Mucosa of descending colon (tissue), 3 donors: Measurements from ENCODE around the gene CACNB4. TPM values are rescaled to one million over a fixed set of nuclear protein-coding genes. Genes with fewer than 3 reads are reported as not detected.
"Not testable (repeated sequence)": the region's sequence is repeated elsewhere in the genome, so short reads cannot be mapped to it uniquely, and the experiment has no call there.

Experiments
- ATAC-seq: fragments of 200-7000 bp; cut with Tn5 transposase; one replicate; pipeline ENCODE4 v1.9.1; 2020; ENCODE audit warnings: mild to moderate bottlenecking, moderate library complexity
- DNase-seq, 3 donors: peaks; one replicate each; pipeline ENCODE4 v3.0.0-alpha.2; 2020
- H3K36me3 ChIP-seq: fragments of 200-600 bp; one replicate; pipeline ENCODE4 v1.8.0; 2021; ENCODE audit warnings: low read depth, mild to moderate bottlenecking
- H3K4me1 ChIP-seq: fragments of 200-600 bp; one replicate; pipeline ENCODE4 v1.8.0; 2021; ENCODE audit warnings: low read depth, mild to moderate bottlenecking
- H3K4me3 ChIP-seq: fragments of 200-600 bp; one replicate; pipeline ENCODE4 v1.8.0; 2021; ENCODE audit warnings: mild to moderate bottlenecking
- H3K9me3 ChIP-seq: fragments of 200-600 bp; one replicate; pipeline ENCODE4 v1.8.0; 2021; ENCODE audit warnings: mild to moderate bottlenecking
- intact Hi-C, 2 donors: fragments of 100-400 bp; cut with DNase I in 1 of 2; cut with micrococcal nuclease in 1 of 2; formaldehyde crosslinking; loops; one replicate each; pipeline versions ENCODE4 v1.11.0 to v1.11.1; 2022; cut with DNase I, micrococcal nuclease
- total RNA-seq, 3 donors: library from RNA; stranded (reverse); fragmentation: NEBNext Ultra II Directional in 2 of 3; extraction: Animal tissue kit (Norgen Biotek cat#: 25700) in 2 of 3; gene quantifications; one replicate each; pipeline versions ENCODE4 v1.2.1 to v1.2.4, GENCODE V29; 2021 to 2023
- TF ChIP-seq, protein P1 (sequence below): fragments of 200-600 bp; IDR thresholded peaks from one replicate; pipeline ENCODE4 v1.8.0; 2022; ENCODE audit warnings: antibody characterized with exemption, mild to moderate bottlenecking
- donor health status: DM: no; HTN: no; CAD: no; lungs with moderate emphysema.
- donor health status: DM: no; HTN: no; CAD: no.
- donor health status: DM: no; HTN: yes; CAD: no.

The CACNB4 gene
- total RNA-seq, 3 donors from 2014 or later, result 1.0 to 1.8 (median 1.4) TPM

DNA sequence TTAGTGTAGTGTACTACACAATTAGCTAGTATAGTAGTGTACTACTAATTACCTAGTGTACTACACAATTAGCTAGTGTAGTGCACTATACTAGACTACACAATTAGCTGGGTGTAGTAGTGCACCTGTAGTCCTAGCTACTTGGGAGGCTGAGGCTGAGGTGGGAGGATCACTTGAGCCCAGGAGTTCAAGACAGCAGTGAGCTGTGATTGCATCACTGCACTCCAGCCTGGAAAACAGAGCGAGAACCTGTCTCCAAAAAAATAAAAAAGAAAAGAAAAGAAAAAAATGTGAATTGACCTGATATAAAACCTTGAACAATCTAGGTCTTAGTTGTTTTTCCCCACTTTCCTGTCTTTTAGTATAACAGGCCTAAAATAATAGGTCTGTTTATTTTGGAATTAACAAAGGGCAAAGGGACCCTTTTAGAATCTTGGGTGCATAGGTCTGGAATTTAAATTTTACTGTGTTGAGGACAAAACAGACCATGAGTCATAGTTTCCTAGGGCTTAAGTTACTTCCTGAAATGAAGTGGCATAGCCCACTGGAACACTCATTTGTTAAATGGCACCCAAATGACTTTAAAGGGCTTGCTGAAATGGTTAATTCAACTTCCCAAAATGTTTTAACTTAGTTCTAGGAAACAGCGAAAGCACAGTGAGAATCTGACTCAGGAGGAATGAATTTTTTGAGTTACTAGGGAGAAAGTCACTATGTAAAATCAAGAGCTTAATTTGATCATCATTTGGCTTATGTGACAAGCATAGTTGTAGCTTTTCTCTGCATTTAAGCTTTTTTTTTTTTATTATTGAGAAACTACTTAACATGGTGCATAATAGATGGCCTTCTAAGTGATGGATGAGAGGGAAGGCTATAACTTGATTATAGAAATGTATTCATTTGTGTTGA is 219.9 kb downstream of the CACNB4 start:
- Histone ChIP-seq H3K4me3 (no peak overlapping the region), H3K9me3 (no peaks in the 10 kb centered on the region), H3K4me1 (no peaks in the 10 kb centered on the region), H3K36me3 (no peaks in the 10 kb centered on the region)
- intact Hi-C loops, result no loop called here
- TF ChIP-seq, protein P1, sequence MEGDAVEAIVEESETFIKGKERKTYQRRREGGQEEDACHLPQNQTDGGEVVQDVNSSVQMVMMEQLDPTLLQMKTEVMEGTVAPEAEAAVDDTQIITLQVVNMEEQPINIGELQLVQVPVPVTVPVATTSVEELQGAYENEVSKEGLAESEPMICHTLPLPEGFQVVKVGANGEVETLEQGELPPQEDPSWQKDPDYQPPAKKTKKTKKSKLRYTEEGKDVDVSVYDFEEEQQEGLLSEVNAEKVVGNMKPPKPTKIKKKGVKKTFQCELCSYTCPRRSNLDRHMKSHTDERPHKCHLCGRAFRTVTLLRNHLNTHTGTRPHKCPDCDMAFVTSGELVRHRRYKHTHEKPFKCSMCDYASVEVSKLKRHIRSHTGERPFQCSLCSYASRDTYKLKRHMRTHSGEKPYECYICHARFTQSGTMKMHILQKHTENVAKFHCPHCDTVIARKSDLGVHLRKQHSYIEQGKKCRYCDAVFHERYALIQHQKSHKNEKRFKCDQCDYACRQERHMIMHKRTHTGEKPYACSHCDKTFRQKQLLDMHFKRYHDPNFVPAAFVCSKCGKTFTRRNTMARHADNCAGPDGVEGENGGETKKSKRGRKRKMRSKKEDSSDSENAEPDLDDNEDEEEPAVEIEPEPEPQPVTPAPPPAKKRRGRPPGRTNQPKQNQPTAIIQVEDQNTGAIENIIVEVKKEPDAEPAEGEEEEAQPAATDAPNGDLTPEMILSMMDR, result no peak
- DNase-seq (no peak), ATAC-seq (no peak)

DNA sequence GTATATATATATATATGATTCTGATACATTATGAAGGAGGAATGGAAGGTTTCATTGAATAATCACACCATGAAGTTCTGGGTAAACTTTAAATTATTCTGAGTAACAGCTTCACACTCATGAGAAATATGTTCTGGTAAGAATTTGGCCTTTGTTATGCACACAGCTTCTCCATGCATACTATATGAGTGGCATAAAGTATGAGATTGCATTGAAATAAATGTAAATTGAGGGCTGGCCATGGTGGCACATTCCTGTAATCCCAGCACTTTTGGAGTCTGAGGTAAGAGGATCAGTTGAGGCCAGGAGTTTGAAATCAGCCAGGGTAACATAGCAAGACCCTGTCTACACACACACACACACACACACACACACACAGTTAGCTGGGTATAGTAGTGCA is 220.6 kb downstream of the CACNB4 start:
- intact Hi-C loops, result no loop called here
- H3K36me3 ChIP-seq, result no peaks in the 10 kb centered on the region
- DNase-seq (no peak), ATAC-seq (no peak)
- H3K4me3 ChIP-seq, result no peak overlapping the region
- H3K9me3 ChIP-seq, result no peaks in the 10 kb centered on the region
- no peaks in the 10 kb centered on the region for H3K4me1 ChIP-seq
- TF ChIP-seq, protein P1, result no peak

DNA sequence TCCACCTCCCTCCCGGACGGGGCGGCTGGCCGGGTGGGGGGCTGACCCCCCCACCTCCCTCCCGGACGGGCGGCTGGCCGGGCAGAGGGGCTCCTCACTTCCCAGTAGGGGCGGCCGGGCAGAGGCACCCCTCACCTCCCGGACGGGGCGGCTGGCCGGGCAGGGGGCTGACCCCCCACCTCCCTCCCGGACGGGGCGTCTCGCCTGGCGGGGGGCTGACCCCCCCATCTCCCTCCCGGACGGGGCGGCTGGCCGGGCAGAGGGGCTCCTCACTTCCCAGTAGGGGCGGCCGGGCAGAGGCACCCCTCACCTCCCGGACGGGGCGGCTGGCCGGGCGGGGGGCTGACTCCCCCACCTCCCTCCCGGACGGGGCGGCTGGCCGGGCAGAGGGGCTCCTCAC is 223.2 kb downstream of the CACNB4 start:
- H3K4me1 ChIP-seq, H3K36me3 ChIP-seq, H3K9me3 ChIP-seq, ATAC-seq, DNase-seq, intact Hi-C loops, H3K4me3 ChIP-seq: not testable (repeated sequence)

DNA sequence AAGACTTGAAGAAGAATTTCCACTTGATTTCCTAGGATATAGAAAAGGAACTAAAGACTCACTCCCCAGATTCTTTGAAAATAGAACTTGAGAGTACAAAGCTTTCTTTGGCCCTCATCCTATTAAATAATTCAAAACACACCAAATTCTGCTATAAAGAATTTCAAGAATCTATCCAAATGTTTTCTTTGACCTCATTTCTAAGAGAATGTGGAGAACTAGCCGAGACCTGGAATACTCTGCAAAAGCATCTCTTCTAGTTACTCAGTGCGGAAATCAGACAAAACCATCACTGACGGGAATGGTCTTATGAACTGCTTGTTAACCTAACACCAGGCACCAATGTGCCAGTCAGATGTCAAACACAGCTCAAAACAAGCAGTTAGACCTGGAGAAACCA is 226.4 kb downstream of the CACNB4 start:
- DNase-seq, result no peak
- intact Hi-C loops, result no loop called here
- TF ChIP-seq, protein P1, result no peak
- no peak overlapping the region for H3K4me3 ChIP-seq
- no peak for ATAC-seq
- no peaks in the 10 kb centered on the region for H3K9me3 ChIP-seq
- H3K36me3 ChIP-seq, result no peaks in the 10 kb centered on the region
- H3K4me1 ChIP-seq, result no peaks in the 10 kb centered on the region

DNA sequence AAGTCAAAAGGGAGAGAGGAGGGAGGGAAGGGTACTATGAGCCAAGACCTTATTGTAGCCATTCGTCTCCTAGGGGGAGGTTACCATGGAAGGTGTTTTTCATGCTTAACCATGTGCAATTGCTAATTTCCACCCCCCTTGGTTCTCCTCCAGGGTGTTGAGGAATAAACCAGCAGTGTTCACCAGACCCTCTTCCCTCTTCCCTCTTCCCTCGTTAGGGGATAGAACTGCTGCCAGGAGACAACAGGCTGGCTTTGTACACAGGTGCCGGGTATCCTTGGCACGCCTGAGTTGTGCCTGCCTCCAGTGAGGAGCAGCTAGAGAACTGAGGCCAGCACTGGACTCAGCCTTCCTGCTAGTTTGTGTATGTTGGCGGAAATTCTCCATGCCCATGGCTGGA is 229.6 kb downstream of the CACNB4 start:
- Histone ChIP-seq H3K36me3 (no peaks in the 10 kb centered on the region), H3K9me3 (no peaks in the 10 kb centered on the region), H3K4me3 (no peak overlapping the region), H3K4me1 (no peaks in the 10 kb centered on the region)
- DNase-seq, result no peak
- ATAC-seq, result no peak
- intact Hi-C loops, result no loop called here
- TF ChIP-seq, protein P1, result no peak

DNA sequence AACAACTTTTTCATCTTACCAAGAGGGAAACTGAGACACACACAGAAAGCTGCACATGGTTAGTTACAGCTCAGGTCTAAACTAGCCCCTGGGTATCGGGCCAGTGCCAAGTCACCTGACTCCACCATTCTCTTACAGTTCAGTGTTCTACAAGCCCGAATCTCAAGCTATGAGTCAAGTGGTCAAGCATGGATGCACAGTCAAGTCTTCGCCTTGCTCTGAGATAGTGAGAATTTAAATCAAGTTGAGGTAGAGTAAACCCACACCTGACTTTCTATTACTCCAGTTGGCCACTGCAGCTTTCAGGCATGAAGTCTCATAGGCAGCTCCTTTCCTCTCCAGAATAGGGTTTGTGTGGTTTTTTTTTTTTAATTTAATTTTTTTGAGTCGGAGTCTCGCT is 236.1 kb downstream of the CACNB4 start:
- DNase-seq (no peak), ATAC-seq (no peak)
- intact Hi-C loops, result no loop called here
- Histone ChIP-seq H3K36me3 (no peaks in the 10 kb centered on the region), H3K4me1 (no peaks in the 10 kb centered on the region), H3K9me3 (no peaks in the 10 kb centered on the region), H3K4me3 (no peak overlapping the region)
- TF ChIP-seq, protein P1, result no peak
